ENCODE results near the gene PPARGC1A. TPM values are rescaled to one million over a fixed set of nuclear protein-coding genes. Genes with fewer than 3 reads are reported as not detected.

The PPARGC1A gene
- total and polyA plus RNA-seq, 11 donors: 25.4 to 103 (median 83.3) TPM

DNA sequence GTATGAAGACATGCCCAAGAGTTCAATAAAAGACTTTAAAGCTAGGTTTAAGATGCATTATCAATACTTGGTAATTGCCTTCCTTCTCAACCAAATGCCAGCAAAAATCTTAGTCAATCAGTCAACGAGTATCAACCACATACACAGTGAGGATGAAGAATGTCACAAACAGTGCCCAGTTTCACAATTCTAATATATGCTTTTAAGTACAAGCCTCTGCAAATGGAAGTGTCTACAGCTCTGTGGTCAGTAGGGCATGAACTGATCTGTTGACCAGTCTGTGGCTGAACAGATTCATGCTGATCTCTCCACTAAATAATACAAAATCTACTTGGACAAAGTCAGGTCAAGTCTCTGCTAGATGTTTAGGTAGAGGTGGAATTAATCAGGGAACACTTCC is 27.9 kb downstream of the PPARGC1A start:
- no peak for ATAC-seq
- Histone ChIP-seq H3K36me3 (no peaks in the 10 kb centered on the region), H3K9me3 (no peaks in the 10 kb centered on the region), H3K4me3 (no peak overlapping the region), H3K27me3 (no peaks in the 10 kb centered on the region), H3K4me1 (peaks cover 0 to 38% (median 11%) of the 10 kb centered on the region in 12 donors), H3K27ac (peak overlapping the region in 2 of 12 donors; percentile 1 to 20)
- WGBS, 4 donors: 44 to 74% (median 60%) methylated on average over 1 of the region's 1 CpG
- DNase-seq: no peak
- TF ChIP-seq POLR2A (IDR thresholded peaks at IDR 0.05): no peak
- no peak for TF ChIP-seq CTCF (IDR thresholded peaks at IDR 0.05)
- intact Hi-C loops (cut with DNase I): no loop called here

DNA sequence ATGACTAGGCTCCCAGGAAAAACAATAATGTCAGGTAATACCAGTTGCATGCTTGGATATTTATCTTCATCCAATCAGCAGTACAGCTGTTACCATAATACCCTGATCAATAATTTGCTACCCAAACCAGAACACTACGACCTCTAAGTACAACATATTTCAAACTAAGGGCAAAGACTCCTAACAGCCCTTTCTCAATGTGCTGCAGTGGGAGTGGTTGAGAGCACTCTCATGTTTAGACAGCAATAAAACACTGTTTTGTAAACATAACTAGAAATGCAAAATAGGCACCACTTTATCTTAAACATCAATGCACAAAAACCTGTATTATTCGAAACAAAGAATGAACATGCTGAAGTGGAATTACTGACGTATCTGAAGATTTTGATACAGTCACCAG is 28.9 kb downstream of the PPARGC1A start:
- DNase-seq (no peak), ATAC-seq (no peak)
- peaks cover 0 to 47% (median 17%) of the 10 kb centered on the region in 12 donors for H3K4me1 ChIP-seq
- no peak overlapping the region for H3K4me3 ChIP-seq
- no peaks in the 10 kb centered on the region for H3K36me3 ChIP-seq
- intact Hi-C loops (cut with DNase I): no loop called here
- 72 to 81% (median 76%) methylated on average over 3 of the region's 3 CpGs for WGBS, 4 donors
- H3K27ac ChIP-seq: peak overlapping the region in 1 of 12 donors; percentile 25
- no peaks in the 10 kb centered on the region for H3K27me3 ChIP-seq
- H3K9me3 ChIP-seq: no peaks in the 10 kb centered on the region
- TF ChIP-seq CTCF (IDR thresholded peaks at IDR 0.05) (no peak), POLR2A (IDR thresholded peaks at IDR 0.05) (no peak)

- no peaks in the 10 kb centered on the region for H3K36me3 ChIP-seq
- no peaks in the 10 kb centered on the region for H3K9me3 ChIP-seq
- TF ChIP-seq POLR2A (IDR thresholded peaks at IDR 0.05) (no peak), CTCF (IDR thresholded peaks at IDR 0.05) (peak in 6 of 12 donors; percentile 11 to 38 (median 20))
- intact Hi-C loops (cut with DNase I): no loop called here
- 61 to 67% (median 63%) methylated on average over 4 of the region's 4 CpGs for WGBS, 4 donors
- DNase-seq: no peak
- no peak overlapping the region for H3K4me3 ChIP-seq
- H3K27me3 ChIP-seq: no peaks in the 10 kb centered on the region
- peak in 1 of 4 donors; percentile 20 for ATAC-seq
- peaks cover 0 to 64% (median 30%) of the 10 kb centered on the region in 12 donors for H3K4me1 ChIP-seq
- peak overlapping the region in 6 of 12 donors; percentile 12 to 84 (median 48) for H3K27ac ChIP-seq
These were observed 32.4 kb downstream of the PPARGC1A start for GRCh38 chr4:23857367-23857959.

- no peak for TF ChIP-seq CTCF (IDR thresholded peaks at IDR 0.05)
- TF ChIP-seq POLR2A (IDR thresholded peaks at IDR 0.05): no peak
- H3K27me3 ChIP-seq: no peaks in the 10 kb centered on the region
- peaks cover 0 to 65% (median 26%) of the 10 kb centered on the region in 12 donors for H3K4me1 ChIP-seq
- 23 to 32% (median 29%) methylated on average over 3 of the region's 3 CpGs for WGBS, 4 donors
- no peak overlapping the region for H3K4me3 ChIP-seq
- H3K27ac ChIP-seq: peak overlapping the region in 7 of 12 donors; percentile 17 to 84 (median 80)
- ATAC-seq (peak in 3 of 4 donors; percentile 32 to 53 (median 43)), DNase-seq (peak in 3 of 5 donors; percentile 39 to 58 (median 42))
- intact Hi-C loops (cut with DNase I): no loop called here
- H3K9me3 ChIP-seq: no peaks in the 10 kb centered on the region
- no peaks in the 10 kb centered on the region for H3K36me3 ChIP-seq
These were observed 33.2 kb downstream of the PPARGC1A start for GRCh38 chr4:23856630-23857029.

Measured in heart left ventricle (tissue), 16 donors.